Middle frontal gyrus (tissue), 1 donor: Measurements from ENCODE around the gene GOLGA8M.
"Not testable (repeated sequence)": the region's sequence is repeated elsewhere in the genome, so short reads cannot be mapped to it uniquely, and the experiment has no call there.

Experiments used
- DNase-seq: peaks from one replicate; pipeline ENCODE4 v3.0.0-alpha.2; 2015; ENCODE audit warnings: low spot score; ENCODE audit errors: extremely low spot score

The GOLGA8M gene, protein sequence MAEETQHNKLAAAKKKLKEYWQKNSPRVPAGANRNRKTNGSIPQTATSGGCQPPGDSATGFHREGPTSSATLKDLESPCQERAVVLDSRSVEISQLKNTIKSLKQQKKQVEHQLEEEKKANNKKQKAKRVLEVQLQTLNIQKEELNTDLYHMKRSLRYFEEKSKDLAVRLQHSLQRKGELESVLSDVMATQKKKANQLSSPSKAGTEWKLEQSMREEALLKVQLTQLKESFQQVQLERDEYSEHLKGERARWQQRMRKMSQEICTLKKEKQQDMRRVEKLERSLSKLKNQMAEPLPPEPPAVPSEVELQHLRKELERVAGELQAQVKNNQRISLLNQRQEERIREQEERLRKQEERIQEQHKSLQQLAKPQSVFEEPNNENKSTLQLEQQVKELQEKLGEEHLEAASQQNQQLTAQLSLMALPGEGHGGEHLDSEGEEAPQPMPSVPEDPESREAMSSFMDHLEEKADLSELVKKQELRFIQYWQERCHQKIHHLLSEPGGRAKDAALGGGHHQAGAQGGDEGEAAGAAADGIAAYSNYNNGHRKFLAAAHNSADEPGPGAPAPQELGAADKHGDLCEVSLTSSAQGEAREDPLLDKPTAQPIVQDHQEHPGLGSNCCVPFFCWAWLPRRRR

DNA sequence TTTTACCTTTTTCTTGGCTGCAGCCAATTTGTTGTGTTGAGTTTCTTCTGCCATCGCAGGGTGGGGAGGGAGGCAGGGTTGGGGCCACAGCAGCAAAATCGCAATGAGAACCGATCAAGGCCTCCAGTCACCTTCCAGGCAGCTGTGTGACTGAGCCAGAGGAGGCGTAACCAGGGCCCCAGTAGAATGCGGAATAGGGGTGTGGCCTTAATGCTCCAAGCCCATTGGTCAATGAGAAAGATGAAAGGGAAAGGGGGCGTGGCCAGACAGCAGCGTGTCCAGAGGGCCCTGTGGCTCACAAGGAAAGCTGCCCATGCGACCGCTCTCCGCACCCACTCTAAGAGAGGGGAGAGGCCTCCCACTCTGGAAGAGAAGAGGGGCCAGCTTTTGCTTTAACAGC lies at the start of gene GOLGA8M:
GOLGA8M (minus strand) TSS at position 152 of the 400 bp plus-strand sequence; CDS start at position 54, 98 bp downstream.
- DNase-seq = not testable (repeated sequence)

DNA sequence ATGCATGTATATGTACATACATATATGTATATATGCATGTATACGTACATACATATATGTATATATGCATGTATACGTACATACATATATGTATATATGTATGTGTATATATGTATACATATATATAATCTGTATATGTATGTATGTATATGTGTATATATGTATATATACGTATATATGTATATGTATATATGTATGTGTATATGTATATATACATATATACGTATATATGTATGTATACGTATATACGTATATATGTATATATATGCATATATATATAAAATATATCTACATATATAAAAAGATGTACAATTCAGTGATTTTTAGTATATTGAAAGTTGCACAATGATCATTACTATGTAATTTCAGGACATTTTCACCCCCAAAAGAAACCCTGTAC lies 30.7 kb upstream of the GOLGA8M start:
- DNase-seq = not testable (repeated sequence)

DNA sequence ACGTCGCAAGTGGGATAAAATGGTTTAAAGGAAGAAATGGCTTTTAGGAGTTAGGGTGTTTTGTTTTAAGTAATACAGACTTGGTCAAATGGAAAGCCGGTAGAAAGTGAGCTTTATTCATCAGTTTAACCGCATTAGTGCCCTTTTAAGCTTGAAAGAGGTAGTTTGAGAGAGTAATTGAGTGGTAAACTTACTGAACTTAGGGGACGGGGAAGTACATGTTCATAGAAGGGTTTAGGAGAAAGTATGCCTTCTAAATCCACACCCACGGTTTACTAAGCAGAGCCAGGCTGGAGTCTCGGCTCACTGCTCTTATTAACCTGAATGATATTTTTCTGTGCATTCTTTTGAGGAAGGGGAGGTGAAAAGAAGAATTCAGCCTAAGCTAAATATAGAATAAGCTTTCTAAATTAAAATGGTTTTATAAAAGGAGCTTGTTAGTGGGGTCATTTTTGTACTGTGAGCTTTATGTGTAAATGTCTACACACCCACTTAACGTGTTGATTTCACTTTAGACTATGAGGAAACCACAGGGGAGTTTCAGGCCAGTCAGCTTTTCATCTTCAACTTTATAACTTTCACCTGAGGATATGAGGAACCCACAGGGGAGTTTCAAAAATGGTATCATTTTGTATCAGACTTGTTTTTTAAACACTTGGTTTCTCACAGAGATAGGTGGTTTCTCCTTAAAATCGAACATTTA lies 26.5 kb upstream of the GOLGA8M start:
- not testable (repeated sequence) for DNase-seq

DNA sequence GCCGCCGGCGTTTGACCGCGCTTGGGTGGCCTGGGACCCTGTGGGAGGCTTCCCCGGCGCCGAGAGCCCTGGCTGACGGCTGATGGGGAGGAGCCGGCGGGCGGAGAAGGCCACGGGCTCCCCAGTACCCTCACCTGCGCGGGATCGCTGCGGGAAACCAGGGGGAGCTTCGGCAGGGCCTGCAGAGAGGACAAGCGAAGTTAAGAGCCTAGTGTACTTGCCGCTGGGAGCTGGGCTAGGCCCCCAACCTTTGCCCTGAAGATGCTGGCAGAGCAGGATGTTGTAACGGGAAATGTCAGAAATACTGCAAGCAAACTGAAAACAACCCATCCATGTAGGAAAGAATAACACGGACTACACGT lies 26.0 kb upstream of the GOLGA8M start:
- not testable (repeated sequence) for DNase-seq

DNA sequence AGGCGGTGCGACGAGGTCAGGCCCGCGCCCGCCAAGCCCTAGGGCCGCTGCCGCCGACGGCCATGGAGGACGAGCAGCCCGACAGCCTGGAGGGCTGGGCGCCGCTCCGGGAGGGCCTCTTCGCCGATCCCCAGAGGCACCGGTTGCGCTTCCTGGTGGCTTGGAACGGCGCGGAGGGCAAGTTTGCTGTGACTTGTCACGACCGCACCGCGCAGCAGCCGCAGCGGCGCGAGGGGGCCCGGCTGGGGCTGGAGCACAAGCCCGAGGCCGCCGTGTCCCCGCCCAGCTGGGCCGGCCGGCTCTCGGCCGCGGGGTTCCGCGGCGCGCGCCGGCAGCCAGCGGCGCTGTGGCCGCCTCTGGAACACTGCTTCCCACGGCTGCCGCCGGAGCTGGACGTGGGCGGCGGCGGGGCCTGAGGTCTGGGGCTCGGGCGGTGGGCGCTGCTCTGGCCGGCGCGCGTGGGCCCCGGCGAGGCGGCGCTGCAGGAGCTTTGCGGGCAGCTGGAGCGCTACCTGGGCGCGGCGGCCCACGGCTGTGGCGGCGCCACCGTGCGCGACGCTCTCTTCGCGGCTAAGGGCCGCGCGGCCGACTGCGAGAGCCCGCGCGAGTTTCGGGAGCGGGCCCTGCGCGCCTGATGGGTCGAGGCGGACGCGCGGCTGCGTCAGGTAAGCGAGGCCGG lies 25.4 kb upstream of the GOLGA8M start:
- not testable (repeated sequence) for DNase-seq

DNA sequence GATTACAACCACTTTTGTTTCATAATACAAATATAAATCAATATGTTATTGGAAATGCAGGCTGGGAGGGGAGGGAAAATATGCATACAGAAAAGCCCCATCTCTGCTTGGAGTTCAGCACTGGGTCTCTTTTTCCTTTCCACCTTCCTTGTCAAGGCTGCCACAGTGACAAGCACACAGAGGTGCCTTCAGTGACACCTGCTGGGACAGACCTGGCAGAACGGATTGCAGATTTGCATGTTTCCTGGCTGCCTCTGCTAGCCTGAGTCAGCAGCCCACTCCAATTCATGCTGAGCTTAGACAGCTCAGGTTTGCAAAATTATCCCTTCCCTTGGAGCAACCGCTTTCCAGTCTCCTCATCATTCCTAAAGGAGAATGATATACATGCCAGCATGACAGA lies 15.8 kb upstream of the GOLGA8M start:
- not testable (repeated sequence) for DNase-seq

DNA sequence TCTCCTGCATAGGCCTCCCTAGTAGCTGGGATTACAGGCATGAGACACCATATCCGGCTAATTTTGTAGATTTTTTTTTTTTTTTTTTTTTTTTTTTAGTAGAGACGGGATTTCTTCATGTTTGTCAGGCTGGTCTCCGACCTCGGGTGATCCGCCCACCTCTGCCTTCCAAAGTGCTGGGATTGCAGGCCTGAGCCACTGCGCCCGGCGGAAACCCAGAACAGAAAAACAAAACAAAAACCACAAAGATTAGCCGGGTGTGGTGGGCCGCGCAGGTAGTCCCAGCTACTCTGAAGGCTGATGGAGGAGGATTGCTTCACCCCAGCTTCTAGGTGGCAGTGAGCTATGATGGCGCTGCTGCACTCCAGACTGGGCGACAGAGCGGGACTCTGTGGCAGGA lies 14.8 kb upstream of the GOLGA8M start:
- not testable (repeated sequence) for DNase-seq

DNA sequence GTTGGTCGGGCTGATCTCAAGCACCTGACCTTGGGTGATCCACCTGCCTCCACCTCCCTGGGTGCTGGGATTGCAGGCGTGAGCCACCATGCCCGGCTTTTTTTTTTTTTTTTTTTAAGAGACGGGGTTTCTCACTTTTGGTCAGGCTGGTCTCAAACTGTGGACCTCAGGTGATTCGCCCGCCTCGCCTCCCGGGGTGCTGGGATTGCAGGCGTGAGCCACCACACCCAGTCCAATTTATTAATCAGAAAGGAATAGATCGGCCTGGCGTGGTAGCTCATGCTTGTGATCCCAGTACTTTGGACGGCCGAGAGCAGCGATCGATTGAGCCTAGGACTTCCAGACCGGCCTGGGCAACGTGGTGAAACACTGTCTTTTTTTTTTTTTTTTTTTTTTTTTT lies 13.9 kb upstream of the GOLGA8M start:
- DNase-seq = no peak

DNA sequence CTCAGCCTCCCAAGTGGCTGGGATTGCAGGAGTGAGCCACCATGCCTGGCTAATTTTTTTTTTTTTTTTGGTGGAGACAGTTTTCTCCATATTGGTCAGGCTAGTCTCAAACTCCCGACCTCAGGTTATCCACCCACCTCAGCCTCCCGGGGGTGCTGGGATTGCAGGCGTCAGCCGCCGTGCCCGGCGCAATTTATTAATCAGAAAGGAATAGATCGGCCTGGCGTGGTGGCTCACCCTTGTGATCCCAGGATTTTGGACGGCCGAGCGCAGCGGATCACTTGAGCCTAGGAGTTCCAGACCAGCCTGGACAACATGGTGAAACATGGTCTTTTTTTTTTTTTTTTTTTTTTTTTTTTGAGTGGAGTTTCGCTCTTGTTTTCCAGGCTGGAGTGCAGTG lies 13.3 kb upstream of the GOLGA8M start:
- no peak for DNase-seq

DNA sequence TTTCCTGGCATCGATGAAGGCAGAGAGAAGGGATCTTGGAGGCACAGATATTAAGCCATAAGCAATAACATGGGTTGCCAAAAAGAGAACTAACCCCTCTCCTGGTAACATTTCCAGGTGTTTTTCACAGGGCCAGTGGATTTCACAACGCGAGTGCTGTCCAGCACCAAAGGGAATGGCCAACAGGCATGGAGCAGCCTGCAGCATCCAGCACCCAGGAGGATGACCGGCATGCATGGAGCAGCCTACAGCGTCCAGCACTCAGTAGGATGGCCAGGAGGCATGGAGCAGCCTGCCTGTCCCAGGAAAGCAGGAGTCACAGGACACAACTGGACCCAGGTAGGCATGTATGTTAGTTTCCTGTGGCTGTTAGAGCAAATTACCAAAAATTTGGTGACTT lies 11.8 kb upstream of the GOLGA8M start:
- DNase-seq = not testable (repeated sequence)

DNA sequence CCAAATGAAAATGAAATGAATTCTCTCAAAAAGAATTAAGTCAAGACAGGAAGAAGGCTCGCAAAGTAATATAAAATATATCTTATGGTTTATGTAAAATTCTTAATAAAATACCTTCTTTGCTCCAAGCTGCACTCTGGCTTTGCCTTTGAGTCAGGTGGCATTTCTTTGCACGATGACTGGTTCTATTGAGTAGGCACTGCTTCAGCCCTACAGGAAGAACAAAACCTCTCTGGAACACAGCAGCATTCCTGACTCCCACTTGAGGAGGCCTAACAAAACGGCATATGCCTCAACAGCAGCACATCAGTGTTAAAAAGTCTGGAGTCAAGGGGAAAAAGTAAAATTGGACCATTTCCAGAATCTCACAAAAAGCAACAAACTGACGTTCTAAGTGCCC lies 7.4 kb upstream of the GOLGA8M start:
- DNase-seq = not testable (repeated sequence)

DNA sequence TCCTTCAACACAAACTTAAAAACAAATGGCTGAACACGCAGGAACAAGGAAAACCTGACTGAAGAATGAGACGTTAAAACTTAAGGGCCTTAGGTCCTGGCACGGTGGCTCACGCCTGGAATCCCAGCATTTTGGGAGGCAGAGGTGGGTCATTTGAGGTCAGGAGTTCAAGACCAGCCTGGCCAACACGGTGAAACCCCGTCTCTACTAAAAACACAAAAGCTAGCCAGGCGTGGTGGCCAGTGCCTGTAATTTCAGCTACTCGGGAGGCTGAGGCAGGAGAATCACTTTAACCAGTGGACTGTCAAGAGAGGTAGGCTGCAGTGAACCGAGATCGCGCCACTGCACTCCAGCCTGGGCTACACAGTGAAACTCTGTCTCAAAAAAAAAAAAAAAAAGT lies 6.4 kb upstream of the GOLGA8M start:
- not testable (repeated sequence) for DNase-seq

DNA sequence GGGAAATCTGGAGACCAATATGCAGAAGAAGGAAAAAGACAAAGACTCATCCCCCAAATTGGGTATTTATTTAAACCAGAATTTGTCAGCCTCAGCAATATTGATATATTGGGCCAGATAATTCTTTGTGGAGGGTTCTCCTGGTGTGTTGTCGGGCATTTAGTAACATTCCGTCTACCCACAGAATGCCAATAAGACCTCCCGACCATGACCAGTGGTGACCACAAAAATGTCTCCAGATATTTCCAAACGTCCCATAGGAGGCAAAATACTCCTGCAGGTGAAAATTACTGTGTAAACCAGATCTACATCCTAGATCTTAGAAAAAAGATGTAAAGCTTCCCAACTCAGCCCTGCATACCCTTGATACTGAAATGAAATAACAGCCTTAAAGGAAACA lies 2.0 kb upstream of the GOLGA8M start:
- not testable (repeated sequence) for DNase-seq

DNA sequence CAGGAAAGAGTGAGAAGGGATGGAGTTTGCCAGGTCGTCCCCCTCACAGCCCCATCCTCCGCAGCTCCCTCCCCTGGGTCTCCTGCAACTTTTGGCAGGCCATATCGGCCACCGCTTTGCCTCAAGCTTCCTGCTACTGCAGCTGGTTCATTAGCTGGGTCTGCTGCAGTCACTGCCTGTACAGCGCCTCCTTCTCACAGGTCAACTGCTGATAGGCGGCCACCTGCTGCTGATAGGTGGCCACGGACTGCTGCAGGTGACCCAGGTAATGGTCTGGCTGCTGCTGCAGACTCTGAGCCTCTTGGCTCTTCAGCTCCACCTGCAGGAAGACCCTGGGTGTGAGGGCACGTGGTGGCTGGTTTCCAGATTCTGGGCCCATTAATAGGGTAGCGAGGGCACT lies 8.3 kb downstream of the GOLGA8M start:
- DNase-seq = not testable (repeated sequence)

DNA sequence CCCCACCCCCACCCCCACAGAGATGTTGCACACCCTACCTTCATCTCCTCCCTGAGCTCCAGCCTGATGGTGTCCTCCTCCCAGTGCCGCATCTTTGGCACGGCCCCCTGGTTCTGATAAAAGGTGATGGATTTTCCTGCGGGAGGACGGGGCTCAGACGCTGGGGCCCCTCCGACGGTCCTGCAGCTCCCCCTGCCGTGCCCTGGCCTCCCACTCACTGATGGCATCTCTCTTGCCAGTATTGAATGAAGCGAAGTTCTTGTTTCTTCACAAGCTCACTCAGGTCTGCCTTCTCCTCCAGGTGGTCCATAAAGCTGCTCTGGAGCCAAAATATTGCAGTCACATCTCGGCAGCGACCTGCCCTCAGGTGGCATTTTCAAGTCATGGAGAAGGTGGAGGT lies 9.8 kb downstream of the GOLGA8M start:
- DNase-seq = not testable (repeated sequence)

DNA sequence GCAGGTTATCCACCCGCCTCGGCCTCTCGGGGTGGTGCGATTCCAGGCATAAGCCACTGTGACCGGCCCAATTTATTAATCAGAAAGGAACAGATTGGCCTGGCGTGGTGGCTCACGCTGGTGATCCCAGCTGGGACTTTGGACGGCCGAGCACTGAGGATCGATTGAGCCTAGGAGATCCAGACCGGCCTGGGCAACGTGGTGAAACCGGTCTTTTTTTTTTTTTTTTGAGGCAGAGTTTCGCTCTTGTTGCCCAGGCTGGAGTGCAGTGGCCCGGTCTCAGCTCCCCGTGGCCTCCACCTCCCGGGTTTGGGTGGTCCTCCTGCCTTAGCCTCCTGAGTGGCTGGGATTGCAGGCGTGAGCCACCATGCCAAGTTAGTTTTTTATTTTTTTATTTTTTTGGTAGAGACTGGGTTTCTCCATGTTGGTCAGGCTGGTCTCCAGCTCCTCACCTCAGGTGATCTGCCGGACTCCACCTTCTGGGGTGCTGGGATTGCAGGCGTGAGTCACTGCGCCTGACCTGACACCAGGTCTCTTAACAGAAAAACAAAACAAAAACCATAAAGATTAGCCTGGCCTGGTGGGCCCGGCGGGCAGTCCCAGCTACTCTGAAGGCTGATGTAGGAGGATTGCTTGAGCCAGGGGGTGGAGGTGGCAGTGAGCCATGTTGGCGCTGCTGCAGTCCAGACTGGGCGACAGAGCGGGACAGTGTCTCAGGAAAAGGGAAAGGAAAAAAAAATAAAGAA lies 18.0 kb downstream of the GOLGA8M start:
- DNase-seq = not testable (repeated sequence)

DNA sequence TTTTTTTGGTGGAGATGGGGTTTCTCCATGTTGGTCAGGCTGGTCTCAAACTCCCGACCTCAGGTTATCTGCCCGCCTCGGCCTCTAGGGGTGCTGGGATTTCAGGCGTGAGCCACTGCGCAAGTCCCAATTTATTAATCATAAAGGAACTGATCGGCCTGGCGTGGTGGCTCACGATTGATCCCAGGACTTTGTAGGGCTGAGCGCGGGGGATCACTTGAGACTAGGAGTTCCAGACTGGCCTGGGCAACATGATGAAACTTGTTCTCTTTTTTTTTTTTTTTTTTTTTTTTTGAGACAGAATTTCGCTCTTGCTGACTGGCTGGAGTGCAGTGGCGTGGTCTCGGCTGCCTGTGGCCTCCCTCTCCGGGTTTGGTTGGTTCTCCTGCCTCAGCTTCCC lies 19.2 kb downstream of the GOLGA8M start:
- DNase-seq = not testable (repeated sequence)

DNA sequence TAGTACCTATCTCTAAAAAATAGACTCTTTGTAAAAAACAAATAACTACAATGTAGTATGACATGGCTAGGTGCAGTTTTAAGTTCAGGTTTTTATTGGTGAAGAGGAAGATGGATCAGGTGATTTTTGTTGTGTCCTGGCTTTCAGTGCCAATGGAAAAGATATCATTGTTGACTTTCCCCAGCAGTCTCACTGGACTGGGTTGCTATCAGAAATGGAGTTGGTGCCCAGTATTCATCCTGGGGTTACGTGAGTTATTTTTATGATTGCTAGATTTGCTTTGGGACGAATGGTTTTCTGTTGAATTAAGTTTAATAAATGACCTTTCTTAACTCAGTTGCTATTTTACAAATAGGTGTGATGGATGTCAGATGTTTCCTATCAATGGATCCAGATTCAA lies 38.7 kb downstream of the GOLGA8M start:
- DNase-seq = not testable (repeated sequence)

DNA sequence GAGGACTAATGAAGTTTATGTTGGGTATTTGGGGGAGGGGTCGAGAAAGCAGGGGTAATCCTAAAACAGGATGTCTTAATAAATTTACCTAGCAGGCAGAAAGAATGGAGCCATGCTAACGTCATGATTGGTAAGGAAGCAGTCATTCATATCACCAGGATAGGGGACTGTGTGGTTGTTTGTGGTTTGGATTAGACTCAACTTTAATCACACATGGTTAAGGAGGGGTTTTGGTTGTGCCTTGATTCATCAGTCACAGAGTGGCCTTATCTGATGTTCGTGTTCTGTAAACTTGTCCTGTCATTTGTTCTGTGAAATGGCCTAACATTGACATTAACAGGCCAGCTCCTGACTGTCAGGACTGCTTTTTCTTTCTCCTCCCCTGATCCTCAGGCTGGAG lies 40.1 kb downstream of the GOLGA8M start:
- not testable (repeated sequence) for DNase-seq

DNA sequence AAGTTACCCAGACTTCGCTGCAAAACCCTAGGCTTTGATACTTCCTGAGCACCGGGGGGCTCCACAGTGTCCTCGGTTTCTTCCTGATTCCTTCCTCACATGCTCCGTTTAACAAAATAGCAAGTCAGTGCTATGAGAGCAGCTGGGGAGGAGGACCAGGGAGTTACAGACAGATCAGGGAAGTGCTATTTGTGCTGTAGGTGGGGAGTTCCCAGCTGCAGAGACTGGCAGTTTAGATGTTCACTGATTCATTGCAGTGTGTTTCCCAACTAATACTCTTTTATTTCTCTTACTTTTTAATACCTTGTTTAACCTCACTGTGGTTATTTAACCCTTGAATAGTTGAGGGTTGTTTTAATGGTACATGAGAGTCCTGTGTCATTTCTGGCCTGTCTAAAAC lies 45.8 kb downstream of the GOLGA8M start:
- DNase-seq = not testable (repeated sequence)

DNA sequence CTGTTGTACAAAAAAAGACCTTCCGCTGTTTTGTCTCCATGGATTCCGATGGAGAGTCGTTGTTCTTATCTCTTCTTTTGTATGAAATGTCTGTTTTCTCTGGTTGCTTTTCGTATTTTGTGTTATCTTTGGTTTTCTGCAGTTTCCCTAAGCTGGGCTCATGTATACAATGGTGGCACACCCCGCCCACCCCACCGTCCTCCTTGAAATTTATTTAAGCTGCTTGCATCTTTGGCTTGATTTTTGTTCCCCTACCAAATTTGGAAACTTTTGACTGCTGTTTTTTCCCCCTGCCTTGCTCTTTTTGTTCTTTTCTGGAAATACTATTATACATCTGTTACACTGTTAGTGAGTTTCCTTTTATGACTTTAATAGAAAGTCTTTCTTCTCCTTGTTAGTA lies 47.6 kb downstream of the GOLGA8M start:
- not testable (repeated sequence) for DNase-seq
